ACC112 (cell line): ENCODE data around the gene PAQR8.

Experiments used
- H2AFZ ChIP-seq: fragments of 200-600 bp; sonication (generic); one replicate; pipeline ENCODE4 v1.6.0; 2017; ENCODE audit warnings: antibody characterized with exemption, low read length; ENCODE audit not compliant: unreplicated experiment
- H3K27ac ChIP-seq: fragments of 200-600 bp; sonication (generic); 2 replicates; pipeline ENCODE4 v1.5.1; 2014; ENCODE audit warnings: low read depth, mild to moderate bottlenecking, antibody characterized with exemption, low read length, moderate library complexity
- H3K27me3 ChIP-seq: fragments of 200-600 bp; sonication (generic); 2 replicates; pipeline ENCODE4 v1.6.1; 2014; ENCODE audit warnings: mild to moderate bottlenecking, antibody characterized with exemption, low read length, moderate library complexity, mixed read lengths; ENCODE audit not compliant: insufficient read depth
- H3K36me3 ChIP-seq: fragments of 200-600 bp; sonication (generic); 2 replicates; pipeline ENCODE4 v1.6.1; 2016; ENCODE audit warnings: mild to moderate bottlenecking, antibody characterized with exemption, low read length, moderate library complexity, mixed read lengths; ENCODE audit not compliant: insufficient read depth
- H3K4me1 ChIP-seq: fragments of 200-600 bp; sonication (generic); one replicate; pipeline ENCODE4 v1.6.1; 2016; ENCODE audit warnings: low read length, mixed read lengths; ENCODE audit not compliant: insufficient read depth, unreplicated experiment, control insufficient read depth
- H3K4me3 ChIP-seq: fragments of 200-600 bp; sonication (generic); 2 replicates; pipeline ENCODE4 v1.5.1; 2014; ENCODE audit warnings: mild to moderate bottlenecking, low read depth, low read length
- H3K79me2 ChIP-seq: fragments of 200-600 bp; sonication (generic); one replicate; pipeline ENCODE4 v1.6.0; 2016; ENCODE audit warnings: low read length; ENCODE audit not compliant: control insufficient read depth, unreplicated experiment, insufficient read depth

Gene PAQR8, protein sequence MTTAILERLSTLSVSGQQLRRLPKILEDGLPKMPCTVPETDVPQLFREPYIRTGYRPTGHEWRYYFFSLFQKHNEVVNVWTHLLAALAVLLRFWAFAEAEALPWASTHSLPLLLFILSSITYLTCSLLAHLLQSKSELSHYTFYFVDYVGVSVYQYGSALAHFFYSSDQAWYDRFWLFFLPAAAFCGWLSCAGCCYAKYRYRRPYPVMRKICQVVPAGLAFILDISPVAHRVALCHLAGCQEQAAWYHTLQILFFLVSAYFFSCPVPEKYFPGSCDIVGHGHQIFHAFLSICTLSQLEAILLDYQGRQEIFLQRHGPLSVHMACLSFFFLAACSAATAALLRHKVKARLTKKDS

DNA sequence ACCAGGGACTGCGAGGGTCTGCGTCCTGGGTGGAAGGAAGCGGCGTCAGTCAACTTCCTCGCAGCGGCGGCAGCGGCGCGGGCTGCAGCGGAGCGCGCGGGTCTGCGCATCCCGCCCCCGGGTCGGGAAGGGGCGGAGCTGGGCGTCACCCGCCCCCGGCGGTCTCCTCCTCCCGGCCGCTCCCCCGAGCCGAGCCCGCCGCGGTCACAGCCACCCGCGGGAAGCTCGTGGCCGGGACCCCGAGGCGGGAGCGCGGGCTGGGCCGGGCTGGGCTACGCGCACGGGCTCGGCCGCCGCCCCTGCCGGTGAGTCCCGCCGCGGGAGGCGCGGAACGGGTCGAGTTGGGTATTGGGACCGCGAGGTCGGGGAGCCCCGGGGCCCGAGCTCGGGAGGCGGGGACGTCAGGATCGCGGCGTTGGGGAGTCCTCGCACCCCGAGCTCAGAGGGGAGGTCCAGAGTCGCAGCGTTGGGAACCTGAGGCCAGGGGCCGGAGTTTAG, at the start of gene PAQR8:
Gene PAQR8 (plus strand): TSS at position 207 of the 498 bp plus-strand sequence. CDS start 41,063 bp downstream, outside the sequence.
- Histone ChIP-seq H3K27ac (no peak within 1 kb of the TSS), H3K4me1 (peaks cover 12% of the 10 kb centered on the region)

DNA sequence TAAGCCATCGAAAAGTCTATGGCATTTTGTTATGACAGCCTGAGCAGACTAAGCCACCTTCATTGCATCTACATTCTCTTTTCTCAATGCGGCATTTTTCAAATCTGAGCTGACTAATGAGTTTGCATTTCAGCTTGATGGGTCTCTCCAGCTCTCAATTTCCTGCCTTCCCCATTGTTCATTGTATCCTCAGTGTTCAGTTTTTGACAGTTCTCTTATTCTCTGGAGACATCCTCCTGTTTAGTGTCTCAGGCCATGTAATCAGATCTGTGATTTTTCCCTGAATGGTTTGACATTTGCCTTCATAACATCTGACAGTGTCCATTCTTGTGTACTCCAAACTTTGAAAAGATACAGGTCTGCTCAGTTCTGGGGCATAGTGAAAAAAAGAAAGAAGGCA, 49.5 kb upstream of the PAQR8 start:
- Histone ChIP-seq H3K4me1 (peaks cover 8% of the 10 kb centered on the region), H3K36me3 (no peaks in the 10 kb centered on the region), H2AFZ (no peak overlapping the region), H3K79me2 (no peaks in the 10 kb centered on the region), H3K27ac (no peak overlapping the region), H3K27me3 (no peaks in the 10 kb centered on the region), H3K4me3 (no peak overlapping the region)

More for the DNA sequence above, at the start of gene PAQR8:
- Histone ChIP-seq H3K4me3 (peak within 1 kb of the TSS; percentile 85), H3K27me3 (no peaks in the 10 kb centered on the region), H3K79me2 (no peaks in the 10 kb centered on the region), H3K36me3 (no peaks in the 10 kb centered on the region), H2AFZ (peak within 1 kb of the TSS; percentile 96)

DNA sequence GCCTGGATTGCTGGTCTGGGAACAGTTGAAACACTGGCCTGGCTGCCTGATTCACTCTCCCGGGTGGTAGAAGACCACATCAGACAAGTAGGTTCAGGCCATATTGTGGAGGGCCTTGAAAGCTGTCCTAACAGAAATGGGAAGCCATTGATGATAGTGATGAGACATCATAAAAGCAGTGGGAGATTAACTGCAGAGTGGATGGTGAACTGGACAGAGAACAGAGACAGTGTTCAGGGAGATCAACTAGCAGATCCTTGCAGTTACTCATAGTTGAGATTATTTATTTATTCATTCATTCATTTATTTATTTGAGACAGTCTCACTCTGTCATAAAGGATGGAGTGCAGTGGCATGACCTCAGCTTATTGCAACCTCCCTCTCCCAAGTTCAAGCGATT, 47.2 kb upstream of the PAQR8 start:
- Histone ChIP-seq H3K79me2 (no peaks in the 10 kb centered on the region), H3K27me3 (no peaks in the 10 kb centered on the region), H3K4me1 (peaks cover 14% of the 10 kb centered on the region), H3K4me3 (no peak overlapping the region), H3K36me3 (no peaks in the 10 kb centered on the region), H3K27ac (no peak overlapping the region), H2AFZ (no peak overlapping the region)

DNA sequence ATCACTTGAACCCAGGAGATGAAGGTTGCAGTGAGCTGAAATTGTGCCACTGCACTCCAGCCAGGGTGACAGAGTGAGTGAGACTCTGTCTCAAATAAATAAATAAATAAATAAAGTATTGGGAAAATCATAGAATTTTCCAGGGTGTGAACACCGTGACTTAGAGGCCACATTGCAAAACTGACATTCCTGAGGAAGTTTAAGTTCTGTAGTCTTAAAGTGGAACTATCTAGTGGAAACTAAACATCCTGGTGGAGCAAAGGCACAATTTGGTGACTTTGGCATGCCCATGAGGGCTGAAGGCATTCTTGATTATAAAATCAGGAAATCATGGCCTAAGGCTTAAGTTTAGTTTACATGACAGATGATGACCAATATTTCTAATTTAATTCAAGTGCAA, 44.7 kb upstream of the PAQR8 start:
- Histone ChIP-seq H3K79me2 (no peaks in the 10 kb centered on the region), H3K36me3 (no peaks in the 10 kb centered on the region), H2AFZ (no peak overlapping the region), H3K27ac (no peak overlapping the region), H3K4me1 (peaks cover 16% of the 10 kb centered on the region), H3K4me3 (no peak overlapping the region), H3K27me3 (no peaks in the 10 kb centered on the region)

DNA sequence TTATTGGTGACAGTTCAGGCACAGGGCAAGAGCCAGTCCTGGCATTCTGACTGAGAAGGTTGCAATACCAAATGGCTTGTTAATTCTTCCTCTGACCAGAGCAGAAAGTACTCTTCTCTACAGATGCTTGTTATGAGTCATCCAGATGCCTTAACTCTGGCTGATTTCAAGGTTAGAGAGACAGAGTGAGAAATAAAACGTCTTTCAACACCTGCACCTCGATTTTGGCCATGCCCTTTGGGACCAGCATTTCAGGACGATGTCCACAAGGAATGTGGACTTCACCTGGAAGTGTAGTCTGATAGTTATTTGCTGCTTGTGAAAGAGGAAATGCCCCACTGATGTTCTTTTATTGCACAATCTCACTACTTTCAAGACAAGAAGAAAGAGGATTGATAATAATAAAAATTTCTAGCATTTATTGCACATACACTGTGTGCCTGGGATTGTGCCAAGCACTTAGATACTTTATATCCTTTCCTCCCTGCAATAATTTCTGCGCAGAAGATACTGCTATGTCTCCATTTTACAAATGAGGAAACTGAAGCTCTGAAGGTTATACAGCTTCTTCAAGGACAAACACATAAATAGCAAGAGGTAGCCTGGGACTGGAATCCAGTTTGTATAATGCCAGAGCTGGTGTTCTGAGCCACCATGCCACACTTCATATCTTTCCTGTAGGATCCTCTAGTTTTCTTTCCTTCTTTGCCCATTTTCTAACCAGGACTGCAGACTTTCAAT, 43.9 kb upstream of the PAQR8 start:
- no peak overlapping the region for H3K4me3 ChIP-seq
- H2AFZ ChIP-seq = no peak overlapping the region
- H3K27ac ChIP-seq = no peak overlapping the region

DNA sequence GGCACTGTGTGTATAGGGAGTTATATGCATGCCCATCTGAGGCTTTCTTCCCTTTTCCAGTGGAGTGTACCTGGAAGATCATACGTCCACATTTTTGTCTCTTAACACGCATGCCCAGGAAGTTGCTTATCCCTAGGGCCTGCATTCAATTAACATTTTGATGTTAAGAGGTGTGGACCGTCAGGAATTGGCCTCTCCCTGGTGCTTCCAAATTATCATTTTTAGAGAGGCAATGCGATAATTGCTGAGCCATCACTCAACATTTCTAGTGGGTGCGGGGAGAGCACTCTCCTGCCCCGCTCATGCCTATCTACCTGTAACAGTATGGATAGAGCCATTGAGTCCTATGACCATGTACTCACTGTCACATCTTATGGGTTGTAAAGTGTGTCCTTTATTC, 37.8 kb upstream of the PAQR8 start:
- Histone ChIP-seq H3K4me1 (peaks cover 3% of the 10 kb centered on the region), H3K27ac (no peak overlapping the region), H3K79me2 (no peaks in the 10 kb centered on the region), H3K4me3 (no peak overlapping the region), H3K36me3 (no peaks in the 10 kb centered on the region), H3K27me3 (no peaks in the 10 kb centered on the region), H2AFZ (no peak overlapping the region)

More for the DNA sequence above, 43.9 kb upstream of the PAQR8 start:
- Histone ChIP-seq H3K4me1 (peaks cover 16% of the 10 kb centered on the region), H3K79me2 (no peaks in the 10 kb centered on the region), H3K36me3 (no peaks in the 10 kb centered on the region), H3K27me3 (no peaks in the 10 kb centered on the region)

DNA sequence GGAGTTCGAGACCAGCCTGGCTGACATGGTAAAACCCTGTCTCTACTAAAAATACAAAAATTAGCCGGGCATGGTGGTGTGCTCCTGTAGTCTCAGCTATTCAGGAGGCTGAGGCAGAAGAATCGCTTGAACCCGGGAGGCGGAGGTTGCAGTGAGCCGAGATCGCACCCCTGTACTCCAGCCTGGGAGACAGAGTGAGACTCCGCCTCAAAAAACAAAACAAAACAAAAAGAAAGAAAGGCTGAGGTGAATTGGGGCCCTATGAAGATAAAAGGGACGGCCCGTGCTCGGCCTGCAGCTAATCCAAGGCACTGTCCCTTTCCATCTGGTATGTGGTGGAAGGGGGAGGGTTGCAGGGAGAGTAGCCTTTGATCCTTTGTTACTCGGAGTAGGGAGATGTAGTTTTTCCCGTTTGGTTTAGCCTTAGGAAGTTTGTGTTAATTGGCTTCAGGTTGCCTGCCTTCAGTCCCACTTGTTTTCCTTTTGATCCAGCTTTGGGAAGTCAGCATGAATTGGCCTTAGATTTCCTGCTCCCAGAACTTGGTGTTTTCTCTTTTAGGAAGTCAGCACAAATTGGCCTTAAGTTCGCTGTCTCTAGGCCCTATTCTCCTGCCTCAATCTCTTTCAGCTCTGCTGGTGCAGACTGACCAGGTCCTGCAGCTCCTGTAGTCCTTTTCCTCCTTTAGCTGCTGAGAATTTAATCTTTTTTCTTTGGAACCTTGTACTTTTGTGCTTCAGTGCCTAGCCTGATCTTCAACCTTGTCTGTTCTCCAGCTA, 36.1 kb upstream of the PAQR8 start:
- Histone ChIP-seq H3K4me3 (no peak overlapping the region), H2AFZ (no peak overlapping the region), H3K27ac (no peak overlapping the region)

DNA sequence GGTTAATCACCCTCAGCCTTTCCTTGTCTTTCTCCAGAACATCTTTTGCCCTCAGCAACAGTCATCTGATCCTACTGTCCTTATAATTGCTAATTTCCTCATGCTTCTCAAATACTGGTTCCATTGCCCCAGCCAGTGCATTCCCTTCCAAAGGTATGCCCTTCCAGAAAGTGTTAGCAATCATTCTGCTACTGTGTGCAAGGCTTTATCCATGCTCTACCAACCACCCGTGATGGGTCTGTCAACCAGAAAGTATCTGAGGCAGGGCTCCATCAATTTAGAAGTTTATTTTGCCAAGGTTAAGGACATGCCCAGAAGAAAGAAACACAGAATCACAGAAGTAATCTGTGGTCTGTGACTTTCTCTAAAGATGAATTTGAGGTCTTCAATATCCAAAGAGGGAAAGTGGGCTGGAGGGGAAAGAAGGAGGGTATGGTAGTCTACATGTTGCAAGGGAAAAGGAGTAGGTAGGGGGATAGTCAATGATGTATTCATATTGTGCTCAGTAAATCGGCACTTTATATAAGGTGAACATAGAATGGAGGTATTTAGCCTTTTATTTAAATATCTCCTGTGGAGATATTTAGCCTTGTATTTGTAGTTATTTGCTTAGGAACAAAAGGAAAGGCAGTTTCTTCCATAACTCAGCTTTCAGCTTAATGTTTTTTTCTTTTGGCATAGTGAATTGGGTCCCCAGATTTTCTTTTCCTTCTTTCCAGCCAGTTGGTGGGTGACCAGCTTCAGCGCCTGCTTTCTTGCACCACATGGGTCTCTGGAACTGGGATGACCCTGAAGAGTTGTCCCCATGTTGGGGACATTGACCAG, 35.2 kb upstream of the PAQR8 start:
- H3K27ac ChIP-seq = no peak overlapping the region
- no peak overlapping the region for H3K4me3 ChIP-seq
- no peak overlapping the region for H2AFZ ChIP-seq
- H3K4me1 ChIP-seq = no peaks in the 10 kb centered on the region
- no peaks in the 10 kb centered on the region for H3K79me2 ChIP-seq
- no peaks in the 10 kb centered on the region for H3K36me3 ChIP-seq
- no peaks in the 10 kb centered on the region for H3K27me3 ChIP-seq

More for the DNA sequence above, 36.1 kb upstream of the PAQR8 start:
- Histone ChIP-seq H3K4me1 (no peaks in the 10 kb centered on the region), H3K27me3 (no peaks in the 10 kb centered on the region), H3K79me2 (no peaks in the 10 kb centered on the region), H3K36me3 (no peaks in the 10 kb centered on the region)

DNA sequence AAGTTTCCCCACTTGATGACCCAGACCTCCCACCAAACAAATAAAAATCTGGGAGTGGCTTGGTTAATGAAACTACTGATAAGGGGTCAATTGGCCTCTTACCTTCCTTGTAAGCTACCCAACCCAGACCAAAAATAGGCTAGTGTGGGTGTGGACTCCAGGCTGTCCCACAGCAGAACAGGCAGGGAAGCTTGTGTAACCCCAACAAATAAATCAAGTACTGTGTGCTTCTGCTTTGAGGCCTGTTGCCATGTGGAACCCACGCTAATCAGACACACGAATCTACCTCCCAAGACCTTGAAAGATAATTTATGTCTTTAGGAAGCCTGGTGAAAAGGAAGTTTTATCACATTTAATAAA, 33.7 kb upstream of the PAQR8 start:
- no peak overlapping the region for H3K27ac ChIP-seq
- H3K27me3 ChIP-seq = no peaks in the 10 kb centered on the region
- H3K36me3 ChIP-seq = no peaks in the 10 kb centered on the region
- no peak overlapping the region for H3K4me3 ChIP-seq
- H3K79me2 ChIP-seq = no peaks in the 10 kb centered on the region
- no peaks in the 10 kb centered on the region for H3K4me1 ChIP-seq
- H2AFZ ChIP-seq = no peak overlapping the region

DNA sequence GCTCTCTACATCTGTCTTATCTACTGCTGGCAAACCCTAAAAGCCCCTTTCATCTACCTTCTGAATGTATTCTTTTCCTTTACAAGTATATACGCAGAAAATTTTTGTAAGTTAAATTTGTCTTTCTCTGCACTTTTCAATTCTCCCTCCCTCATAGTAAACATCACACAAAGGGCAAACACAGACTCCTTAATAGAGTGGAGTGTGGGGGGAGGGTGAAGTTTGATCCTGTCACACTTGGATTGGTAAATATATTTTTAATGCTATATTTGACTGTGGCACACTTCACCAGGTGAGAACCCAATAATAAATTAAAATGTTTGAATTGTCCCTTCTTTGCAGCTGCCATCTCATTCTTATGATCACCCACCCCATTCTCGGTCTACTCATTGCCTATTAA, 33.2 kb upstream of the PAQR8 start:
- Histone ChIP-seq H3K79me2 (no peaks in the 10 kb centered on the region), H2AFZ (no peak overlapping the region), H3K36me3 (no peaks in the 10 kb centered on the region), H3K4me1 (no peaks in the 10 kb centered on the region), H3K27me3 (no peaks in the 10 kb centered on the region), H3K4me3 (no peak overlapping the region), H3K27ac (no peak overlapping the region)
